GM18868 (cell line): Measurements from ENCODE around the gene JUP.

ENCODE experiments used
- ATAC-seq: cut with Tn5 transposase; IDR thresholded peaks from one replicate; pipeline ENCODE4 v1.9.1; 2021; ENCODE audit warnings: mild to moderate bottlenecking, moderate library complexity; ENCODE audit not compliant: unreplicated experiment

JUP gene

DNA sequence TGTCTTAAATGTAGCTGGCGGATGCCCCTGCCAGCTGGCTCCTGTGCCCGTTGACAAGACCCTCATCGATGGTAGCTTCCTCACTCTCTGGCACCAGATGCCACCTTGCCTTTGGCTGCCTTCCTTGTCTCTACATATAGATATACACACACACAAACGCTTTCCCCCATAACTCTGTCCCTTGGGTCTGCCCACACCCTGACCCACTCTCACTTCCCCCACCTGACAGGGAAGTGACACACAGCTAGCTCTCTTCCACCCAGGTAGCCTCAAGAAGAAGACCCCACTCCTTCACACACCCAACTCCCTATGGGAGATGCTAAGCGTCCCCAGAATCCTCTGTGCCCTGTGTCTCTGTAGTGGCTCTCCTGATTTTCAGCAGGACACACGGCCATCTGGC, 25.6 kb downstream of the JUP start:
- no peak for ATAC-seq

DNA sequence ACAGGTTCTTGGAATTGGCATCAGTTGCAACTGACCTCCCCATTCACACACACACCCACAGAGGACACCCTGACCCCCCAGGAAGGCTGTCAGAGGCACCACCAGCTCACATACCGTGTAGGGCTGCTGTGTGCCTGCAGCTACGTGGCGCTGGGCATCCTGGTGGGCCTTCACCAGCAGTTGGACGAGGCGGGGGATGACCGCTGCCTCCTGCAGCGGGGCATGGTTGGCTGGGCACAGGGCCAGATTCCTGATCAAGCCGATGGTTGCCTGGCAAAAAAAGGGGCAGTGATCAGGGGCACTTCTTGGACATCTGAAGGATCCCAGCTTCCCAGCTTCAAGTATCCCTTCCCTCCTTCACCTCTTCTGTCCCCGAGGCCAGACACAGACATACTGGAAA, 27.9 kb downstream of the JUP start:
- ATAC-seq = no peak

- no peak for ATAC-seq
Observed at GRCh38 chr17:41754066-41754465, 32.4 kb downstream of the JUP start.

DNA sequence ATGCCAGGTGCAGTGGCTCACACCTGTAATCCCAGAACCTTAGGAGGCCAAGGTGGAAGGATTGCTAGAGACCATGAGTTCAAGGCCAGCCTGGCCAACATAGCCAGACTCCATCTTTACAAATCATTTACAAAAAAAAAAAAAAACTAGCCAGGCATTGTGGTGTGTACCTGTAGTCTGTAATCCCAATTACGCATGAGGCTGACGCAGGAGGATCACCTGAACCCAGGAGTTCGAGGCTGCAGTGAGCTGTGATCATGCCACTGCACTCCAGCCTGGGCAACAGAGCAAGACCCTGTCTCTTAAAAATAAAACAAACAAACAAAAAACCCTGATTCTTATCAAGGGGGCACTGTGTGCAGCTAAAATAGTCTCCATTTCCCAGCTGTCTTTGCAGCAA, 35.2 kb downstream of the JUP start:
- ATAC-seq = no peak

- ATAC-seq = no peak
Observed at GRCh38 chr17:41750862-41751261, 35.6 kb downstream of the JUP start.

GRCh38 chr17:41748275-41748674, 38.2 kb downstream of the JUP start:
- no peak for ATAC-seq

DNA sequence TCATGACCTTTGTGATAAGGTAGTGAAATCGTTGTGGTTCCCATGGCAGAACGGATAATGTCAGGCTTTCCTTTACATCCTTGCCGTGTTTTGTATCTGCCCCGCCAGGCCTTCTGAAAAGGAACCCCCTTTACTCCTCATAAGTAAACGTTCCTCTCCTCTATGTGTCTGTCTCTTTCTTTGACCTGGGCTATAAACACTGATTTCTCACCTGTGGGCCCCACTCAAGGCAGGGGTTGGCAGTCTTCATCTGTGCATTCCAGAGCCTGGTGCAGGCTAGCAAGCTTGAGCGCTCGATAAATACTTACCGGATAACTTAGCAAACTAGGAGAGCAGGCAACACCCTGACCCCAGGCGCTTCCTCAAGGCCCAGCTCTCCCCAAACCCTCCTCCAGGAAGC, 44.8 kb downstream of the JUP start:
- no peak for ATAC-seq

DNA sequence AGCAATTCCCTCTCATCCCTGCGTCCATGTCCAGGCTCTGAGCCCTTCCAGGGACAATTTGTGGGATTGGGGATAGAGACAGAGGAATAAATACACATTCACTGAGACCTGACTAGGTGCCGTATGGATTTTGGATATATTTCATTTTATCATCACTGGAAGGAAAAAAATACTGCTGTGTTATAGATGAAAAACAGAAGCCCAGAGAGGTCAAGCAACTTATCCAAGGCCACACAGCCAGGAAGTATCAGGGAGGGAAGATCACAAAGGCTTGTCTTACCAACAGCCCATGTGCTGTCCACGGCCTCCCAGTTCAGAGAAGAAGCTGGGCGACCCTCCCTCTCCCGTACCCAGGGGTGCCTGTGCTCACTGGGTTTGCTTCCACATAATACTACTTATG, 46.0 kb downstream of the JUP start:
- no peak for ATAC-seq

GRCh38 chr17:41739661-41740352, 46.7 kb downstream of the JUP start:
- ATAC-seq = no peak

DNA sequence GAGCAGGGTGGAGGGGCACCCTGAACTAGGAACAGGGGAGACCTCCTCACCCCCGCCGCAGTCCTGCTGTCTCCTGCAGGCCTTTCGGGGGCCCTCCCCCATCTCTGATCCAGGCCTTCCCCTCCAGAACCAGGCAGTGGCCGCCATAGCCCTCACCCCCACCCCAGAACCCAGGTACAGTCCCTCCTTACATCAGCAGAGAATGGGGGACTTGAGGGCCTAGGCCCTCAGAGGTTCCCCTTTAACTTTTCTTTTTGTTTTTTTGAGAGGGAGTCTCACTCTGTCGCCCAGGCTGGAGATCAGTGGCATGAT, 47.8 kb downstream of the JUP start:
- ATAC-seq = no peak

DNA sequence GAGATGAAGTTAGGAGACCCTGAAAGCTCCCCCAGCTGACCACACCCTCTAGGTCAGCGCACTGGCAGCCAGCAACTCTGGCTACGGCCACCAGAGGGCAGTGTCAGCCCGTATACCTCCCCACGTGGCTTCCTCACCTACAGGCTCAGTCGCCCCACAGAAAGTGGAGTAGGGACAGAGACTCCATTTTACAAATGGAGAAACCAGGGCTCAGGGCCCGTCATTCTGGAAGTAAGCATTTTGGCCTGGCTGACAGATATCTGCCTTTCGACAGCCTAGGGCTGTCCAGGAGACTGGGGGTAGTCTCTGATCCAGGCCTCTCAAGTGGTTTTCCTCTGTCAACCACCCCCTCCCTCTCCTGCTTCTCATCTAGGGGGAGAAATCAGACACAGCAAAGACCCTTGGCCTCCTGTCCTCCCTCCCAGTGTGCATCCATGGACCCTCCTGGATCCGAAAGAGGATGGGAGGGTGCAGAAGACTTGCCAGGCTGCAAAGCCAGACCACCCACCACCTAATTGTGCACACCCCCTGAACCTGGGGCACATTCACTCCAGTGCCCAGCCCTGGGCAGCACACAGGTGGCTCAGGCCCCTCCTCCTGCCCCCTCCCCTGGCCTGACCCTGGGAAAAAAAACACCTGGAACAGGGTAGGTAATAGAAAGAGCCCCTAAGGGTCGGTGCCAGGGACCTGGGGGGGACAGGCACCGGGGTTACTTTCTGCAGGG, 48.3 kb downstream of the JUP start:
- ATAC-seq = no peak

DNA sequence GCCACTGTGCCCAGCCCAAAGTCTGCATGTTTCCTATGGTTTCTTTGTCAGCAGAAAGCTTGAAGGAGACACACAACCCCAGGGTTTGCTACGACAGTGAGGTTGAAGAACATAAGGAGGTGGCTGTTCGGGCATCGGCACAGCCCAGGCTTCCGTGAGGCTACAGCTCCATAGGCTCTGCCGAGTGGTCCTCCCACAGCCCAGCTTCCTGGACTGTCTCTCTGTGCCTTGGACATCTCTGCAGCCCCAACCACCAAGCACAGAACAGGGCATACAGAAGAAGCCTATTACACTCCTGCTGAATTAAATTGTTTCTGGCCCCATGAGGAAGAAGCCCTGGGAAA, 48.9 kb downstream of the JUP start:
- ATAC-seq = no peak

DNA sequence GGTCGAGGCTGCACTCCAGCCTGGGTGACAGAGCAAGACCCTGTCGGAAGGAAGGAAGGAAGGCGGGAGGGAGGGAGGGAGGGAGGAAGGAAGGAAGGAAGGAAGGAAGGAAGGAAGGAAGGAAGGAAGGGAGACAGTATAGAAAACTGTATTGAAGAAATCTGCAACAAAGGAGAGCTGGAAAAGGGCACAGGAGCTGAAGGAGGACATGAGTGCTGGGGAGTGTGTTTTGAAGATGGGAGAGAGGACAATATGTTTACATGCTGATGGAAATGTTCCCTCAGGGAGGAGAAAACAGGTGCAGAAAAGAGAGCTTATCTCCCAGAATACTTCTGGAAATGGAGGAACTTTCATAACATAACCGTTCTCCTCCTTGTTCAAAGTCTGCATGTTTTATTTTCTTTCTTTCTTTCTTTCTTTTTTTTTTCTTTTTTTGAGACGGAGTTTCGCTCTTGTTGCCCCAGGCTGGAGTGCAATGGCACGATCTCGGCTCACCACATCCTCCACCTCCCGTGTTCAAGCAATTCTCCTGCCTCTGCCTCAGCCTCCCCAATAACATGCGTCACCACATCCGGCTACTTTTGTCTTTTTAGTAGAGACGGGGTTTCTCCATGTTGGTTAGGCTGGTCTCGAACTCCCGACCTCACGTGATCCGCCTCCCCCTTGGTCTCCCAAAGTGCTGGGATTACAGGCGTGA, 49.4 kb downstream of the JUP start:
- ATAC-seq = no peak

DNA sequence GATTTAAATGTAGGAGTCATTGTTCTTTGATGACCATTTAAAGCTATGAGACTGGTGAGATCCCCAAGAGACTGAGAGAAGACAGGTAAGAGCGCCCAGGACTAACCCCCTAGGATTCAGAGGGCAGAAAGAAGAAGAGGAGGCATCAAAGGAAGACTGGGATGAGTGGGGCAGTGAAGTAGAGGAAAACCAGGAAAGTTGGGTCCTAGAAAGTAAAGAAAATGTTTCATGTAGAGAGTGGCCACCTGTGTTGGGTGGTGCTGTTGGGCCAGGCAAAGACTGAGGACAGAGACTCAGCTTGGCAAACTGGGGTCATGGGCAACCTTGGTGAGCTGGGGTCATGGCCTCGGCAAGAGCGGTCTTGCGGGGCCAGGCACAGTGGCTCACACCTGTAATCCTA, 50.8 kb downstream of the JUP start:
- ATAC-seq = no peak

DNA sequence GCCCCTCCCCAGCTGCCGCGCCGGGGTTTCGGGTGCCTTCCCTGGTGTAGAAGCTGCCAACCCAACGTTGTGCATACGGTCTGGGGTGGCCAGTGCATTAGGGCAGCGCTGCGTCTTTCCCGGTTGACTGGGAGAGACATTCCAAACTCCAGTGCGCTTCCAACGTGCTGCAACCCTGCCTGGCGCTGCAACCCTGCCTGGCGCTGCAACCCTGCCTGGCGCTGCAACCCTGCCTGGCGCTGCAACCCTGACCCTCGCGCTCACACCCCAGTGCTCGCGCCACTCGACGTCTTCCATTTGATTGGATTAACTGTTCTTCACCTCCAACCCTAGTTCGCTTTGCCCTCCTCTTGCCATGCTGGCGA, 51.6 kb downstream of the JUP start:
- ATAC-seq = no peak

DNA sequence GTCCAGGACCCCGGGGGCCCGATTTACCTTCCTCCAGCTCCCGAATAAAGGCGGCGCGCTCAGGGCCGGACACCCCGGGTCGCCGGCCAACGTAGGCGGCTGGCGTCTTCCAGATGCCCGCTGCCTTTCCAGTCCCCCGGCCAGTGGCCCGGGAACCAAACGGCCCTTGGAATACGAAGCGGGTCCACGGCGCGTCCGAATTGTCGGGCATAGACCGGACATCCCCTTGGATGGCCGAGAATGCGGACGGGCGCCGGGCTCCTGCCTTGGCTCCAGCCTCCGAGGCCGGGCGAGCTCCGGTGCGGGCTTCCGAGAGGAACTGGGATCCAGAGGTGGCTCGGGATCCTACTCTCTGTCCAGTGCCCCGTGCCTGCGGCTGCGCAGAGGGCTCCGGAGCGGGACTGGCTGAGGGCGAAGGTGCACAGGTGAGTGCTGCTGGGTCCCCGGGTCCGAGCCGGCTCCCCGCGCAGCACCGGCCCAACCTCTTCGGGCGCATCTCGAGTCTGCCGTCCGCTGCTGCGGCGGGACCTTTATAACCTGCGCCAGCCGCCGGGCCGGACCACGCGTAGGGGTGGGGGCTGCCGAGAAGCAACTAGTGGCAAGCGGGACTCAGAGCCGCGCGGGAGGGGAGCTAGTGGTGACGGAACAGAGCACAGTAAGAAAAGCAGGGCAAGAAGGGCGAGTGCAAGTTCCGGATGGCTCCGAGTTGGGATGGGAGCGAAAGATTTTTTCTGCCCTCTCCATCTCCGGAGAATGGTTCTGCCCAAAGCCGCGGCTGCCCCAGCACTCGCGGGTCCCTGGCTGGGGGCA, 52.2 kb downstream of the JUP start, which contains the start of gene HAP1:
TSS of gene HAP1 (minus strand) at position 505 of the 810 bp plus-strand sequence. CDS start at position 496, 9 bp downstream.
- no peak for ATAC-seq

DNA sequence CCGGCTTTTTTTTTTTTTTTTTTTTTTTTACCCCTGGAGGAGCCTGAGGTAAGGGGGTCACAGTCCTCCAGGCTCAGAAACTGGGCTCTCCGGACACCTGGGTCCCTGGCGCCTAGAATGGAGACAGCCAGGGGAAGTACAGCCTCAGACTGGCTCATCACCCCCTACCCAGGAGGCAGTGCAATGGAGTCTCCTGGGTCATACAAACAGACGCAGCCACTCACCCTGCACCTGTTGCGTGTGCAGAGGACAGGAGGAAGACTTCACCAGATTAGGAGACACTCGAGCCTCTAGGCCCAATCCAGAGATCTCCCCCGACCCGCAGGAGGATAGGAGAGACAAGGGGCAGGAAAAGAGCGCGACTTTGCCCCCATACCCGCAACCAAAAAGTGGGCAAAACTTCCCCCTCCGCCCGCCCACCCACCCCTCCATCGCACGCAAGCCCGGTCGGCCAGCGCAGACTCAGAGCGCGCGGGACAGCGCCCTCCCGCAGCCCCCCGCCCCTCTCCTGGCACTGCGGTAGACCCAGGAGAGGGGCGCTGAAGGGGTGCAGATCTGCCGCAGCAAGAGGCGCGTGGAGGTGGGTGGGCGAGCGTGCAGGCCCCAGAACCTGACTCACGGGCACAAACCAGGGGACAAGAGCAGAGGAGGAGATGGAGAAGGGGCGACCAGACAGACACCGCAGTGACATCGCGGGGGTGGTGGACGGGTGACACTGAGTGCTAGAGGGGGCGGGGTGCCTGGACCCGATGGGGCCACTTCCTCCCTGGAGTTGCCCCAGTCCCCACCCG, 53.0 kb downstream of the JUP start:
- no peak for ATAC-seq

GRCh38 chr17:41731836-41732235, 54.7 kb downstream of the JUP start:
- no peak for ATAC-seq

GRCh38 chr17:41730479-41730878, 56.0 kb downstream of the JUP start:
- no peak for ATAC-seq

GRCh38 chr17:41728056-41728455, 58.5 kb downstream of the JUP start:
- ATAC-seq = no peak

- no peak for ATAC-seq
Observed at GRCh38 chr17:41725134-41725533, 61.4 kb downstream of the JUP start.
